ENCODE data around the gene CSNK2B.

- TF ChIP-seq RCOR1 (conservative IDR thresholded peaks at IDR 0.05; ENCODE audit: low read depth, low read length) = no peak
- TF ChIP-seq CHD1 (IDR thresholded peaks at IDR 0.05; ENCODE audit: low read depth, low read length) = 0 out of 2 replicates have a peak, but pooled peaks have one; percentile 40
- TF ChIP-seq MTA2 (IDR thresholded peaks at IDR 0.05; ENCODE audit: low read depth) = peak; percentile 87
- TF ChIP-seq EZH2 (IDR thresholded peaks at IDR 0.05; ENCODE audit: borderline replicate concordance, control insufficient read depth, low read depth, low read length) = no peak
- no peak for TF ChIP-seq MEF2A (IDR thresholded peaks at IDR 0.05; ENCODE audit: insufficient read depth, low read depth, low read length)
- peak; percentile 93 for TF ChIP-seq POLR2AphosphoS5 (IDR thresholded peaks at IDR 0.05; ENCODE audit: low read length)
- TF ChIP-seq CTCF (IDR thresholded peaks at IDR 0.05 in 2 of 3, conservative IDR thresholded peaks at IDR 0.05 in 1 of 3; ENCODE audit: control insufficient read depth in 2 of 3, extremely low read depth in 1 of 3, insufficient read depth in 1 of 3, low read depth in 3 of 3, low read length in 3 of 3) = no peak
- no peak for TF ChIP-seq EP300 (IDR thresholded peaks at IDR 0.05; ENCODE audit: borderline replicate concordance in 1 of 2, control insufficient read depth in 1 of 2, low read depth in 2 of 2, low read length in 2 of 2)
- TF ChIP-seq MAX (IDR thresholded peaks at IDR 0.05; ENCODE audit: low read depth, low read length) = peak; percentile 14; the same call in 1 of the 2 replicates
- TF ChIP-seq HDAC6 (IDR thresholded peaks at IDR 0.05; ENCODE audit: unreplicated experiment) = no peak
- 0 out of 2 replicates have a peak, but pooled peaks have one; percentile 28 for TF ChIP-seq NFYB (IDR thresholded peaks at IDR 0.05; ENCODE audit: insufficient read depth, low read depth, low read length)
- TF ChIP-seq E4F1 (IDR thresholded peaks at IDR 0.05; ENCODE audit: borderline replicate concordance, partially characterized antibody) = peak; percentile 38
- TF ChIP-seq JUNB (IDR thresholded peaks at IDR 0.05) = no peak
Measured at GRCh38 chr6:31665501-31666336, at the start of gene CSNK2B.
